HCT116 (cell line): ENCODE data around the gene MEIS2. TPM values are rescaled to one million over a fixed set of nuclear protein-coding genes. Genes with fewer than 3 reads are reported as not detected.

Experiments
- ATAC-seq: fragments of 200-7000 bp; cut with Tn5 transposase; 2 replicates; pipeline ENCODE4 v1.9.1; 2020; ENCODE audit warnings: mild to moderate bottlenecking, moderate library complexity
- BruUV-seq: library from RNA; stranded (reverse); fragments of 400-500 nt; replicated peaks from 2 replicates; lab custom pipeline; 2021; lab: Mats Ljungman, UMichigan
- CTCF ChIA-PET: fragments of 300-600 bp; sonication (Branson Sonifier 250); formaldehyde crosslinking; loops from one replicate; lab custom pipeline; 2021; ENCODE audit warnings: antibody characterized with exemption; lab: Charles Lee
- POLR2A ChIA-PET: fragments of 300-600, 350-600 bp; sonication (Branson Sonifier 250); formaldehyde crosslinking; loops from one replicate; lab custom pipeline; 2021; ENCODE audit warnings: antibody characterized with exemption; lab: Charles Lee
- RAD21 ChIA-PET, 2 experiments: fragments of 300-600 bp; sonication (Branson Sonifier 250); formaldehyde crosslinking; loops; one replicate each; lab custom pipeline; 2023; ENCODE audit warnings: low total read pairs in 2 of 2; ENCODE audit not compliant: uncharacterized antibody in 2 of 2, unreplicated experiment in 2 of 2, low non-redundant PET in 1 of 2; lab: Charles Lee
- DNase-seq: peaks from one replicate; pipeline ENCODE4 v3.0.0-alpha.2; 2010; ENCODE audit warnings: low read depth, low spot score
- H2AFZ ChIP-seq: fragments of 200-600 bp; shearing (Covaris generic), sonication (generic); 2 replicates; pipeline ENCODE4 v1.6.1; 2017; ENCODE audit warnings: low read depth, mixed run types, mixed read lengths, antibody characterized with exemption, low read length; ENCODE audit not compliant: poor library complexity, severe bottlenecking
- H3K27ac ChIP-seq: 2 replicates; pipeline ENCODE4 v1.5.1; 2012; ENCODE audit warnings: low read depth, low read length
- H3K27me3 ChIP-seq: fragments of 200-600 bp; sonication (generic); 2 replicates; pipeline ENCODE4 v1.6.1; 2016; ENCODE audit warnings: mixed run types, low read length, mixed read lengths; ENCODE audit not compliant: insufficient read depth
- H3K36me3 ChIP-seq, 2 experiments: fragments of 200-500 bp in 1 of 2; fragments of 200-600 bp in 1 of 2; sonication (Bioruptor generic) in 1 of 2; sonication (generic) in 1 of 2; 2 replicates each; pipeline versions ENCODE4 v1.5.1 to v1.6.1; 2014 to 2016; ENCODE audit warnings: low read length in 2 of 2, inconsistent platforms in 1 of 2, mixed read lengths in 1 of 2, mixed run types in 1 of 2; ENCODE audit not compliant: insufficient read depth in 2 of 2, control insufficient read depth in 1 of 2
- H3K4me1 ChIP-seq, 2 experiments: fragments of 200-600 bp in 1 of 2; sonication (generic) in 1 of 2; 2 replicates each; pipeline versions ENCODE4 v1.5.1 to v1.6.1; 2012 to 2017; ENCODE audit warnings: low read length in 2 of 2, inconsistent platforms in 1 of 2, mild to moderate bottlenecking in 1 of 2, mixed read lengths in 1 of 2, mixed run types in 1 of 2, moderate library complexity in 1 of 2; ENCODE audit not compliant: insufficient read depth in 2 of 2, control insufficient read depth in 1 of 2
- H3K4me2 ChIP-seq: fragments of 200-600 bp; sonication (generic); 2 replicates; pipeline ENCODE4 v1.6.1; 2017; ENCODE audit warnings: mixed run types, low read length, mixed read lengths
- H3K4me3 ChIP-seq, 2 experiments: fragments of 200-600 bp in 1 of 2; sonication (generic) in 1 of 2; replicated peaks in 1 of 2; 2 replicates each; pipeline ENCODE4 v1.5.1; 2011 to 2016; ENCODE audit warnings: low read length in 2 of 2, control low read depth in 1 of 2, low read depth in 1 of 2, mild to moderate bottlenecking in 1 of 2, mixed read lengths in 1 of 2, mixed run types in 1 of 2
- H3K79me2 ChIP-seq: fragments of 200-600 bp; sonication (generic); 2 replicates; pipeline ENCODE4 v1.6.1; 2017; ENCODE audit warnings: mild to moderate bottlenecking, mixed run types, low read length, moderate library complexity, mixed read lengths; ENCODE audit not compliant: insufficient read depth
- H3K9ac ChIP-seq: fragments of 200-600 bp; sonication (generic); 2 replicates; pipeline ENCODE4 v1.6.1; 2016; ENCODE audit warnings: low read length, mixed read lengths
- H3K9me2 ChIP-seq: fragments of 200-600 bp; sonication (generic), shearing (Covaris generic); 2 replicates; pipeline ENCODE4 v1.6.1; 2017; ENCODE audit warnings: mixed run types, mild to moderate bottlenecking, moderate library complexity; ENCODE audit not compliant: insufficient read depth
- H3K9me3 ChIP-seq, 2 experiments: fragments of 200-500 bp in 1 of 2; fragments of 200-600 bp in 1 of 2; sonication (Bioruptor generic) in 1 of 2; sonication (generic) in 1 of 2; 2 replicates each; pipeline ENCODE4 v1.6.1; 2014 to 2017; ENCODE audit warnings: low read length in 2 of 2, mixed read lengths in 2 of 2, inconsistent platforms in 1 of 2, low read depth in 1 of 2, mild to moderate bottlenecking in 1 of 2, mixed run types in 1 of 2, moderate library complexity in 1 of 2; ENCODE audit not compliant: control insufficient read depth in 1 of 2, insufficient read depth in 1 of 2
- H4K20me1 ChIP-seq: fragments of 200-600 bp; sonication (generic), shearing (Covaris generic); 2 replicates; pipeline ENCODE4 v1.6.1; 2017; ENCODE audit warnings: mixed run types, mild to moderate bottlenecking, moderate library complexity; ENCODE audit not compliant: insufficient read depth
- ATF3 ChIP-seq: IDR thresholded peaks from 2 replicates; pipeline ENCODE4 v1.6.1; 2012
- EGR1 ChIP-seq: IDR thresholded peaks from 2 replicates; pipeline ENCODE4 v1.6.1; 2012; ENCODE audit warnings: low read depth
- EZH2 ChIP-seq: fragments of 200-600 bp; sonication (generic); IDR thresholded peaks from 2 replicates; pipeline ENCODE4 v1.6.1; 2017; ENCODE audit warnings: antibody characterized with exemption, mixed run types
- EZH2phosphoT487 ChIP-seq: fragments of 200-600 bp; IDR thresholded peaks from 2 replicates; pipeline ENCODE4 v1.6.1; 2018; ENCODE audit warnings: antibody characterized with exemption, borderline replicate concordance
- JUND ChIP-seq: IDR thresholded peaks from 2 replicates; pipeline ENCODE4 v1.6.1; 2012
- RAD21 ChIP-seq: IDR thresholded peaks from 2 replicates; pipeline ENCODE4 v1.6.1; 2012; ENCODE audit warnings: low read depth, mild to moderate bottlenecking
- TCF7L2 ChIP-seq: IDR thresholded peaks from 2 replicates; pipeline ENCODE4 v1.7.0; 2011; ENCODE audit warnings: borderline replicate concordance, inconsistent platforms; ENCODE audit not compliant: insufficient read depth, insufficient read length; ENCODE audit errors: extremely low read depth
- intact Hi-C: fragments of 100-400 bp; cut with micrococcal nuclease; formaldehyde crosslinking; loops from 2 replicates; pipeline ENCODE4 v1.10.0; 2022
- total RNA-seq: library from RNA; stranded (reverse); gene quantifications from one replicate; pipeline ENCODE4 v1.2.1, GENCODE V29; 2021; ENCODE audit not compliant: unreplicated experiment

Gene MEIS2
- total RNA-seq, 1 experiment from 2014 or later, result 11.5 TPM

GRCh38 chr15:36888011-36888992, 212.0 kb downstream of the MEIS2 start:
- ChIA-PET POLR2A (no interaction called here), CTCF (no interaction called here), RAD21 (no interaction called here)
- Histone ChIP-seq H3K4me2 (no peak overlapping the region), H3K27ac (no peak overlapping the region), H4K20me1 (no peaks in the 10 kb centered on the region), H3K9me2 (no peaks in the 10 kb centered on the region), H3K27me3 (no peaks in the 10 kb centered on the region), H3K9me3 (no peaks in the 10 kb centered on the region), H3K4me1 (no peaks in the 10 kb centered on the region), H2AFZ (no peak overlapping the region), H3K4me3 (no peak overlapping the region), H3K9ac (no peak overlapping the region), H3K36me3 (no peaks in the 10 kb centered on the region), H3K79me2 (no peaks in the 10 kb centered on the region)
- ATAC-seq (no peak), DNase-seq (no peak)
- intact Hi-C loops, result loop anchor here (10.0 kb wide), 2 partner anchors 1134 to 1604 kb away; no protein-coding TSS in a partner anchor
- no TSS peak for BruUV-seq
- TF ChIP-seq ATF3 (no peak), EGR1 (no peak), JUND (no peak), EZH2 (no peak), TCF7L2 (no peak), EZH2phosphoT487 (no peak)

GRCh38 chr15:36887214-36887961, 213.0 kb downstream of the MEIS2 start:
- Histone ChIP-seq H3K4me1 (no peaks in the 10 kb centered on the region), H2AFZ (no peak overlapping the region), H3K36me3 (no peaks in the 10 kb centered on the region), H3K4me2 (no peak overlapping the region), H4K20me1 (no peaks in the 10 kb centered on the region), H3K79me2 (no peaks in the 10 kb centered on the region), H3K9me3 (no peaks in the 10 kb centered on the region), H3K4me3 (no peak overlapping the region), H3K9me2 (no peaks in the 10 kb centered on the region), H3K27ac (no peak overlapping the region), H3K27me3 (no peaks in the 10 kb centered on the region), H3K9ac (no peak overlapping the region)
- CTCF ChIA-PET, result no interaction called here
- ATAC-seq (no peak), DNase-seq (no peak)
- RAD21 ChIA-PET, result no interaction called here
- intact Hi-C loops, result loop anchor here (10.0 kb wide), 2 partner anchors 1133 to 1603 kb away; no protein-coding TSS in a partner anchor
- POLR2A ChIA-PET, result no interaction called here
- TF ChIP-seq ATF3 (no peak), RAD21 (no peak)
- BruUV-seq, result no TSS peak
